ENCODE results near the gene OVOL1. TPM values are rescaled to one million over a fixed set of nuclear protein-coding genes. Genes with fewer than 3 reads are reported as not detected.

OVOL1 gene
- total and polyA plus RNA-seq, 2 of the 13 experiments (the other 11 are each of a cell fraction or from before 2014, with no cell fraction given): 0.01 TPM; not detected in 1

- TF ChIP-seq ZNF570 (CRISPR knock-in tag; IDR thresholded peaks at IDR 0.05; ENCODE audit: borderline replicate concordance): no peak
- no peak for TF ChIP-seq NFYC (CRISPR knock-in tag; IDR thresholded peaks at IDR 0.05)
- no peak for TF ChIP-seq CERS6 (CRISPR knock-in tag; IDR thresholded peaks at IDR 0.05)
These were observed 2.6 kb downstream of the OVOL1 start (continued) for GRCh38 chr11:65789230-65790103.

- in situ Hi-C loops (cut with HindIII; ENCODE audit: extremely low pct_ligation_motif_present, low pct_unique_long_range_greater_than_20kb) (no loop called here), intact Hi-C loops (cut with micrococcal nuclease; ENCODE audit: unreplicated experiment) (no loop called here)
- Histone ChIP-seq H4K20me1 (ENCODE audit: insufficient read depth, low read length) (no peaks in the 10 kb centered on the region), H3K27ac (ENCODE audit: extremely low read length, insufficient read depth, low read length) (no peak overlapping the region), H3K9me3 (ENCODE audit: low read length) (no peaks in the 10 kb centered on the region), H3K79me2 (ENCODE audit: insufficient read depth, low read length) (no peaks in the 10 kb centered on the region), H3K27me3 (ENCODE audit: control insufficient read depth in 1 of 2, insufficient read depth in 2 of 2, low read length in 2 of 2) (peaks cover 32 to 90% of the 10 kb centered on the region in 2 experiments), H3K9ac (ENCODE audit: insufficient read depth, low read depth, low read length) (no peak overlapping the region), H3K4me1 (ENCODE audit: insufficient read depth, low read length) (peaks cover 53% of the 10 kb centered on the region), H3K36me3 (replicated peaks in 1 of 2; ENCODE audit: control insufficient read depth in 1 of 2, insufficient read depth in 2 of 2, low read length in 2 of 2) (no peaks in the 10 kb centered on the region), H2AFZ (ENCODE audit: low read length) (no peak overlapping the region), H3K4me2 (ENCODE audit: low read depth, low read length) (no peak overlapping the region), H3K4me3 (replicated peaks in 1 of 3; ENCODE audit: insufficient read depth in 1 of 3, low read depth in 2 of 3, low read length in 3 of 3) (no peak overlapping the region)
- 37% methylated on average over 9 of the region's 13 CpGs for WGBS (ENCODE audit: low lambda C conversion rate)
- FAIRE-seq: no peak
- ChIA-PET POLR2A (no interaction called here), CTCF (ENCODE audit: low intra/inter-chr PET ratio, low total read pairs) (no interaction called here)
- DNase-seq (ENCODE audit: low spot score): no peak
- peak; percentile 59 for ATAC-seq
- BruUV-seq (replicated peaks): no TSS peak
- TF ChIP-seq GLMP (CRISPR knock-in tag; IDR thresholded peaks at IDR 0.05; ENCODE audit: borderline replicate concordance) (no peak), GPBP1L1 (CRISPR knock-in tag; IDR thresholded peaks at IDR 0.05) (no peak), KLF13 (CRISPR knock-in tag; IDR thresholded peaks at IDR 0.05) (no peak), HHEX (CRISPR knock-in tag; IDR thresholded peaks at IDR 0.05) (no peak), ZNF724P (CRISPR knock-in tag; IDR thresholded peaks at IDR 0.05; ENCODE audit: borderline replicate concordance) (no peak), ZBTB10 (CRISPR knock-in tag; IDR thresholded peaks at IDR 0.05; ENCODE audit: borderline replicate concordance) (no peak), ZNF576 (CRISPR knock-in tag; IDR thresholded peaks at IDR 0.05) (no peak), ZNF607 (CRISPR knock-in tag; IDR thresholded peaks at IDR 0.05; ENCODE audit: borderline replicate concordance) (no peak), NR2F1 (CRISPR knock-in tag; IDR thresholded peaks at IDR 0.05) (no peak), CENPX (CRISPR knock-in tag; IDR thresholded peaks at IDR 0.05) (no peak)
These were observed 3.4 kb downstream of the OVOL1 start for GRCh38 chr11:65790104-65790901.

Data from HepG2 (cell line).